NCI-H1436 treated with DMSO at 0.1 percent for 48 hours (cell line): ENCODE data around the gene ST3GAL2.
"Not testable (repeated sequence)": the region's sequence is repeated elsewhere in the genome, so short reads cannot be mapped to it uniquely, and the experiment has no call there.

Source experiments
- DNase-seq: peaks from one replicate; lab custom pipeline; 2025; lab: John Stamatoyannopoulos, UW

The ST3GAL2 gene

GRCh38 chr16:70332728-70333127 is 106.2 kb downstream of the ST3GAL2 start:
- DNase-seq: not testable (repeated sequence)

- DNase-seq: no peak
Observed at GRCh38 chr16:70331588-70332358, 107.1 kb downstream of the ST3GAL2 start.

GRCh38 chr16:70331091-70331490 is 107.8 kb downstream of the ST3GAL2 start:
- DNase-seq: no peak
